H9 (cell line): ENCODE measurements around the gene TGFBR1. TPM values are rescaled to one million over a fixed set of nuclear protein-coding genes. Genes with fewer than 3 reads are reported as not detected.
"Not testable (repeated sequence)": the region's sequence is repeated elsewhere in the genome, so short reads cannot be mapped to it uniquely, and the experiment has no call there.

Experiments
- DNase-seq: peaks from one replicate; pipeline ENCODE4 v3.0.0-alpha.2; 2017
- H2AFZ ChIP-seq: one replicate; pipeline ENCODE4 v1.6.1; 2013; ENCODE audit warnings: mild to moderate bottlenecking, low read length, control low read depth, moderate library complexity
- H2AK5ac ChIP-seq: 2 replicates; pipeline ENCODE4 v1.6.1; 2013; ENCODE audit warnings: low read length, control low read depth, mixed read lengths; ENCODE audit not compliant: insufficient read length
- H2BK120ac ChIP-seq: one replicate; pipeline ENCODE4 v1.6.1; 2013; ENCODE audit warnings: low read depth, mild to moderate bottlenecking, low read length, control low read depth, inconsistent platforms; ENCODE audit not compliant: poor library complexity, severe bottlenecking
- H2BK12ac ChIP-seq: 2 replicates; pipeline ENCODE4 v1.6.1; 2013; ENCODE audit warnings: low read length, control low read depth, mixed read lengths, low read depth; ENCODE audit not compliant: insufficient read length
- H2BK15ac ChIP-seq: 2 replicates; pipeline ENCODE4 v1.6.1; 2013; ENCODE audit warnings: low read depth, low read length, control low read depth
- H2BK20ac ChIP-seq: one replicate; pipeline ENCODE4 v1.6.1; 2013; ENCODE audit warnings: low read depth, mild to moderate bottlenecking, low read length, control low read depth, inconsistent platforms; ENCODE audit not compliant: poor library complexity, severe bottlenecking
- H2BK5ac ChIP-seq: 2 replicates; pipeline ENCODE4 v1.6.1; 2013; ENCODE audit warnings: low read length, control low read depth, mixed read lengths; ENCODE audit not compliant: insufficient read length
- H3K14ac ChIP-seq: 2 replicates; pipeline ENCODE4 v1.6.1; 2013; ENCODE audit warnings: low read length, control low read depth; ENCODE audit not compliant: insufficient read depth
- H3K18ac ChIP-seq: 2 replicates; pipeline ENCODE4 v1.6.1; 2013; ENCODE audit warnings: low read depth, mild to moderate bottlenecking, mixed read lengths, low read length, control low read depth; ENCODE audit not compliant: insufficient read length
- H3K23ac ChIP-seq: 2 replicates; pipeline ENCODE4 v1.6.1; 2013; ENCODE audit warnings: low read length, control low read depth, mixed read lengths, low read depth; ENCODE audit not compliant: insufficient read length
- H3K23me2 ChIP-seq: 2 replicates; pipeline ENCODE4 v1.6.1; 2013; ENCODE audit warnings: low read depth, mild to moderate bottlenecking, mixed read lengths, low read length, control low read depth; ENCODE audit not compliant: insufficient read length, poor library complexity, severe bottlenecking
- H3K27ac ChIP-seq: 2 replicates; pipeline ENCODE4 v1.5.1; 2013; ENCODE audit warnings: low read length, control low read depth, mixed read lengths, low read depth; ENCODE audit not compliant: insufficient read length
- H3K27me3 ChIP-seq: 2 replicates; pipeline ENCODE4 v1.6.1; 2013; ENCODE audit warnings: low read length, control low read depth, inconsistent platforms; ENCODE audit not compliant: insufficient read depth
- H3K4ac ChIP-seq: 2 replicates; pipeline ENCODE4 v1.6.1; 2013; ENCODE audit warnings: low read depth, mild to moderate bottlenecking, control low read depth, inconsistent platforms, low read length, moderate library complexity
- H3K4me1 ChIP-seq: 2 replicates; pipeline ENCODE4 v1.6.1; 2013; ENCODE audit warnings: low read length, control low read depth, inconsistent platforms; ENCODE audit not compliant: insufficient read depth
- H3K4me2 ChIP-seq: 2 replicates; pipeline ENCODE4 v1.6.1; 2013; ENCODE audit warnings: low read length, control low read depth, mixed read lengths; ENCODE audit not compliant: insufficient read length, insufficient read depth
- H3K56ac ChIP-seq: 2 replicates; pipeline ENCODE4 v1.6.1; 2013; ENCODE audit warnings: low read depth, mild to moderate bottlenecking, mixed read lengths, low read length, control low read depth; ENCODE audit not compliant: insufficient read length
- H3K79me1 ChIP-seq: 2 replicates; pipeline ENCODE4 v1.6.1; 2013; ENCODE audit warnings: low read depth, mild to moderate bottlenecking, moderate library complexity, low read length, control low read depth, inconsistent platforms; ENCODE audit not compliant: insufficient read depth, poor library complexity, severe bottlenecking
- H3K79me2 ChIP-seq: 2 replicates; pipeline ENCODE4 v1.6.1; 2013; ENCODE audit warnings: low read length, control low read depth, inconsistent platforms; ENCODE audit not compliant: insufficient read depth
- H3K9ac ChIP-seq: 2 replicates; pipeline ENCODE4 v1.6.1; 2013; ENCODE audit warnings: low read length, control low read depth, mixed read lengths; ENCODE audit not compliant: insufficient read length; ENCODE audit errors: extremely low read depth
- H3K9me3 ChIP-seq: one replicate; pipeline ENCODE4 v1.6.1; 2013; ENCODE audit warnings: low read depth, low read length, inconsistent platforms; ENCODE audit not compliant: control insufficient read depth
- H3T11ph ChIP-seq: one replicate; pipeline ENCODE4 v1.6.1; 2013; ENCODE audit warnings: mild to moderate bottlenecking, low read length, control low read depth, inconsistent platforms
- H4K20me1 ChIP-seq: one replicate; pipeline ENCODE4 v1.6.1; 2013; ENCODE audit not compliant: control insufficient read depth, insufficient read length, insufficient read depth
- H4K5ac ChIP-seq: 2 replicates; pipeline ENCODE4 v1.6.1; 2013; ENCODE audit warnings: low read depth, mild to moderate bottlenecking, mixed read lengths, low read length, control low read depth; ENCODE audit not compliant: insufficient read length
- H4K8ac ChIP-seq: replicated peaks from 2 replicates; pipeline ENCODE4 v1.6.1; 2013; ENCODE audit warnings: low read length, control low read depth, mixed read lengths, low read depth; ENCODE audit not compliant: insufficient read length
- H4K91ac ChIP-seq: 2 replicates; pipeline ENCODE4 v1.6.1; 2013; ENCODE audit warnings: low read depth, mild to moderate bottlenecking, moderate library complexity, mixed read lengths, low read length, control low read depth; ENCODE audit not compliant: insufficient read length
- H3K27ac Mint-ChIP-seq, 3 experiments: 2 replicates in 2 of 3; 3 replicates in 1 of 3; pipeline ENCODE4 v1.8.0; 2020 to 2021; ENCODE audit warnings: mixed read lengths in 3 of 3, mild to moderate bottlenecking in 1 of 3, moderate library complexity in 1 of 3
- H3K27me3 Mint-ChIP-seq: 2 replicates; pipeline ENCODE4 v1.8.0; 2021; ENCODE audit warnings: low read depth, mild to moderate bottlenecking, moderate library complexity, mixed read lengths
- H3K36me3 Mint-ChIP-seq, 3 experiments: 2 replicates in 2 of 3; 3 replicates in 1 of 3; pipeline ENCODE4 v1.8.0; 2020 to 2021; ENCODE audit warnings: low read depth in 3 of 3, mixed read lengths in 3 of 3; ENCODE audit not compliant: insufficient read depth in 1 of 3
- H3K4me1 Mint-ChIP-seq, 2 experiments: 2 replicates each; pipeline ENCODE4 v1.8.0; 2020; ENCODE audit warnings: mixed read lengths in 2 of 2
- H3K4me3 Mint-ChIP-seq, 2 experiments: 2 replicates in 1 of 2; 3 replicates in 1 of 2; pipeline ENCODE4 v1.8.0; 2020 to 2021; ENCODE audit warnings: mild to moderate bottlenecking in 2 of 2, mixed read lengths in 2 of 2, moderate library complexity in 1 of 2
- H3K9me3 Mint-ChIP-seq, 2 experiments: 2 replicates in 1 of 2; 3 replicates in 1 of 2; pipeline ENCODE4 v1.8.0; 2020; ENCODE audit warnings: mild to moderate bottlenecking in 2 of 2, mixed read lengths in 2 of 2, moderate library complexity in 1 of 2
- WGBS: extraction: QIAGEN DNeasy Blood & Tissue Kit; methylation state at CpG from one replicate; pipeline ENCODE4 v1.1.7; 2013; ENCODE audit warnings: missing lambda C conversion rate, low lambda C conversion rate, mixed read lengths; ENCODE audit not compliant: insufficient read length; ENCODE audit errors: extremely low coverage; 5-methylcytosine and 5-hydroxymethylcytosine counted together
- total RNA-seq: library from RNA; stranded (reverse); gene quantifications from 2 replicates; pipeline ENCODE4 v1.2.1, GENCODE V29; 2021
- TF ChIP-seq, protein P1 (sequence below): fragments of 200-600 bp; sonication (generic); conservative IDR thresholded peaks from 3 replicates; pipeline ENCODE4 v1.8.0; 2021; ENCODE audit warnings: antibody characterized with exemption, mild to moderate bottlenecking

Gene TGFBR1
- total RNA-seq, 1 experiment from 2014 or later: 59.3 TPM

DNA sequence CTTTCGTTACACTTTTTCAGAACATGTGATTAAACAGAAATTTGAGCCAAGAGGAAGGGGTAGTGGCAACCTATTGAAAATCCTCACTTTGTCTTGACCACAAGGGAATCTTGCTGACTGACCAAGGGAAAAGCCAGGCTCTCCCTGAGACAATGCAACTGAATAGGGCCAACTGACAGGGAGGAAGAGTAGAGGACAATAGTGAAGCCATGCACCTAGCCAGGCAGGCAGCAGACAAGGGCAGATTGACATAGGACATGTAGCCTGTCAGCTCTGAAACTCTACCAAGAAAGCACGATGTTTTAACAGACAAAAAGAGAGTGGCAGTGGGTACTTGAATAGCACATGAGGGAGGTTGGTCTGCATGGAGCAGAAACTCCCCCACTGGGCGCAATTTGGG, 8.5 kb upstream of the TGFBR1 start:
- H3K79me2 ChIP-seq: no peaks in the 10 kb centered on the region
- H4K20me1 ChIP-seq: no peaks in the 10 kb centered on the region
- H2BK5ac ChIP-seq: no peak overlapping the region
- H4K8ac ChIP-seq: no peak overlapping the region
- Mint-ChIP-seq H3K4me3 (no peak overlapping the region), H3K27ac (peak overlapping the region in 1 of 3 experiments; percentile 9; a peak in 1 of 7 replicates), H3K36me3 (peaks cover 0 to 1% (median 0%) of the 10 kb centered on the region in 3 experiments; a peak in 1 of 7 replicates), H3K4me1 (peaks cover 13 to 17% of the 10 kb centered on the region in 2 experiments), H3K9me3 (peaks cover 0 to 10% of the 10 kb centered on the region in 2 experiments; a peak in 2 of 5 replicates), H3K27me3 (peaks cover 5% of the 10 kb centered on the region)
- H3K4me2 ChIP-seq: no peak overlapping the region
- H3T11ph ChIP-seq: no peak overlapping the region
- no peaks in the 10 kb centered on the region for H3K27me3 ChIP-seq
- no peak overlapping the region for H4K91ac ChIP-seq
- no peak overlapping the region for H3K56ac ChIP-seq
- no peak overlapping the region for H3K23ac ChIP-seq
- DNase-seq: no peak
- no peak overlapping the region for H2AK5ac ChIP-seq
- no peak overlapping the region for H3K14ac ChIP-seq
- no peaks in the 10 kb centered on the region for H3K79me1 ChIP-seq
- H3K9ac ChIP-seq: no peak overlapping the region
- H2BK20ac ChIP-seq: no peak overlapping the region
- TF ChIP-seq, protein P1, sequence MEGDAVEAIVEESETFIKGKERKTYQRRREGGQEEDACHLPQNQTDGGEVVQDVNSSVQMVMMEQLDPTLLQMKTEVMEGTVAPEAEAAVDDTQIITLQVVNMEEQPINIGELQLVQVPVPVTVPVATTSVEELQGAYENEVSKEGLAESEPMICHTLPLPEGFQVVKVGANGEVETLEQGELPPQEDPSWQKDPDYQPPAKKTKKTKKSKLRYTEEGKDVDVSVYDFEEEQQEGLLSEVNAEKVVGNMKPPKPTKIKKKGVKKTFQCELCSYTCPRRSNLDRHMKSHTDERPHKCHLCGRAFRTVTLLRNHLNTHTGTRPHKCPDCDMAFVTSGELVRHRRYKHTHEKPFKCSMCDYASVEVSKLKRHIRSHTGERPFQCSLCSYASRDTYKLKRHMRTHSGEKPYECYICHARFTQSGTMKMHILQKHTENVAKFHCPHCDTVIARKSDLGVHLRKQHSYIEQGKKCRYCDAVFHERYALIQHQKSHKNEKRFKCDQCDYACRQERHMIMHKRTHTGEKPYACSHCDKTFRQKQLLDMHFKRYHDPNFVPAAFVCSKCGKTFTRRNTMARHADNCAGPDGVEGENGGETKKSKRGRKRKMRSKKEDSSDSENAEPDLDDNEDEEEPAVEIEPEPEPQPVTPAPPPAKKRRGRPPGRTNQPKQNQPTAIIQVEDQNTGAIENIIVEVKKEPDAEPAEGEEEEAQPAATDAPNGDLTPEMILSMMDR: no peak
- H3K27ac ChIP-seq: no peak overlapping the region
- no peaks in the 10 kb centered on the region for H3K23me2 ChIP-seq
- no CpG with 5 or more reads among the region's 3 CpGs for WGBS
- H3K4ac ChIP-seq: no peak overlapping the region
- H3K4me1 ChIP-seq: peaks cover 2% of the 10 kb centered on the region; the same call in 1 of the 2 replicates
- H2BK15ac ChIP-seq: no peak overlapping the region
- no peaks in the 10 kb centered on the region for H3K9me3 ChIP-seq
- no peak overlapping the region for H2BK120ac ChIP-seq
- H2BK12ac ChIP-seq: no peak overlapping the region
- H3K18ac ChIP-seq: no peak overlapping the region
- H2AFZ ChIP-seq: no peak overlapping the region
- H4K5ac ChIP-seq: no peak overlapping the region

DNA sequence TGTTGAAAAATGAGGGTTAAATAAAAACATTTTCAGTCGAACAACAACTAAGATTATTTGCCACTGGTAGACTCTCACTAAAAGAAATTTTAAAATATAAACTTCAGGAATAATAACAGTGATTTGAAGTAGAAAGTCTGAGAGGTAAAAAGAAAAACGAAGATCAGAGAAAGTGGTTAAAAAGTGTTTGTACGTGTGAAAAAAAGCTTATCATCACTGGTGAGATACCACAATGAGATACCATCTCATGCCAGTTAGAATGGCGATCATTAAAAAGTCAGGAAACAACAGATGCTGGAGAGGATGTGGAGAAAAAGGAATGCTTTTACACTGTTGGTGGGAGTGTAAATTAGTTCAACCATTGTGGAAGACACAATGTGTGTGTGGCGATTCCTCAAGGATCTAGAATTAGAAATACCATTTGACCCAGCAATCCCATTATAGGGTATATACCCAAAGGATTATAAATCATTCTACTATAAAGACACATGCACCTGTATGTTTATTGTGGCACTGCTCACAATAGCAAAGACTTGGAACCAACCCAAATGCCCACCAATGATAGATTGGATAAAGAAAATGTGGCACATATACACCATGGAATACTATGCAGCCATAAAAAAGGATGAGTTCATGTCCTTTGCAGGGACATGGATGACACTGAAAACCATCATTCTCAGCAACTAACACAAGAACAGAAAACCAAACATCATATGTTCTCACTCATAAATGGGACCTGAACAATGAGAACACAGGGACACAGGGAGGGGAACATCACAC, 4.9 kb upstream of the TGFBR1 start:
- Mint-ChIP-seq H3K4me1 (peaks cover 28 to 34% of the 10 kb centered on the region in 2 experiments), H3K27me3 (peaks cover 24% of the 10 kb centered on the region)
- H3K23ac ChIP-seq, H4K91ac ChIP-seq, H3K23me2 ChIP-seq, H3K4me1 ChIP-seq, H3K18ac ChIP-seq, H2BK12ac ChIP-seq, H3K36me3 Mint-ChIP-seq, H2AK5ac ChIP-seq, H3K9me3 Mint-ChIP-seq, H3T11ph ChIP-seq, H3K9me3 ChIP-seq, H2BK120ac ChIP-seq, H2BK5ac ChIP-seq, H2BK15ac ChIP-seq, H3K4me3 Mint-ChIP-seq, H4K20me1 ChIP-seq, H3K27me3 ChIP-seq, H3K79me1 ChIP-seq, H3K14ac ChIP-seq, H2BK20ac ChIP-seq, H3K4ac ChIP-seq, H4K5ac ChIP-seq, H3K9ac ChIP-seq, H3K4me2 ChIP-seq, H3K27ac ChIP-seq, H2AFZ ChIP-seq, H3K56ac ChIP-seq, H4K8ac ChIP-seq, H3K27ac Mint-ChIP-seq, DNase-seq, H3K79me2 ChIP-seq: not testable (repeated sequence)
- no CpG with 5 or more reads among the region's 5 CpGs for WGBS
